SK-N-SH treated with all-trans-retinoic acid at 6 μM for 48 hours (cell line): ENCODE data around the gene PRRT1.
"Not testable (repeated sequence)": the region's sequence is repeated elsewhere in the genome, so short reads cannot be mapped to it uniquely, and the experiment has no call there.

ENCODE experiments used
- ATAC-seq: fragments of 200-7000 bp; cut with Tn5 transposase; 3 replicates; pipeline ENCODE4 v1.9.1; 2020; ENCODE audit warnings: mild to moderate bottlenecking, moderate library complexity
- ARNTL ChIP-seq: fragments of 450-650 bp; formaldehyde crosslinking; IDR thresholded peaks from 2 replicates; pipeline ENCODE4 v1.5.0; 2020; ENCODE audit warnings: low read depth, mild to moderate bottlenecking, moderate library complexity, borderline replicate concordance
- BACH2 ChIP-seq: fragments of 250-450 bp; sonication (Bioruptor Pico); IDR thresholded peaks from 2 replicates; pipeline ENCODE4 v1.9.0; 2021; ENCODE audit warnings: mild to moderate bottlenecking, borderline replicate concordance
- CREB5 ChIP-seq: fragments of 250-450 bp; sonication (Bioruptor Pico); IDR thresholded peaks from 2 replicates; pipeline ENCODE4 v1.5.1; 2020; ENCODE audit warnings: low read depth, mild to moderate bottlenecking, moderate library complexity
- CSDC2 ChIP-seq: fragments of 250-450 bp; sonication (Bioruptor Pico); IDR thresholded peaks from 2 replicates; pipeline ENCODE4 v1.5.0; 2020; ENCODE audit warnings: mild to moderate bottlenecking, moderate library complexity
- ESRRG ChIP-seq: fragments of 250-450 bp; sonication (Bioruptor Pico); IDR thresholded peaks from 2 replicates; pipeline ENCODE4 v1.6.1; 2021; ENCODE audit warnings: mild to moderate bottlenecking
- GLIS3 ChIP-seq: fragments of 250-450 bp; sonication (Bioruptor Pico); IDR thresholded peaks from 2 replicates; pipeline ENCODE4 v1.5.0; 2020; ENCODE audit warnings: mild to moderate bottlenecking, moderate library complexity
- ISL1 ChIP-seq: fragments of 250-450 bp; sonication (Bioruptor Pico); IDR thresholded peaks from 2 replicates; pipeline ENCODE4 v2.1.2; 2022; ENCODE audit warnings: mild to moderate bottlenecking, moderate library complexity
- OSR1 ChIP-seq: fragments of 250-450 bp; sonication (Bioruptor Pico); IDR thresholded peaks from 2 replicates; pipeline ENCODE4 v1.8.0; 2022; ENCODE audit warnings: moderate library complexity, mild to moderate bottlenecking, inconsistent platforms
- PPARA ChIP-seq: fragments of 250-450 bp; sonication (Bioruptor Pico); IDR thresholded peaks from 2 replicates; pipeline ENCODE4 v1.5.0; 2020; ENCODE audit warnings: mild to moderate bottlenecking, borderline replicate concordance
- RARB ChIP-seq: fragments of 250-450 bp; sonication (Bioruptor Pico); IDR thresholded peaks from 2 replicates; pipeline ENCODE4 v1.8.0; 2021; ENCODE audit warnings: mild to moderate bottlenecking, moderate library complexity
- SNAI2 ChIP-seq: fragments of 250-450 bp; sonication (Bioruptor Pico); IDR thresholded peaks from 2 replicates; pipeline ENCODE4 v1.5.0; 2020; ENCODE audit warnings: mild to moderate bottlenecking, moderate library complexity
- TCF4 ChIP-seq: fragments of 250-450 bp; sonication (Bioruptor Pico); IDR thresholded peaks from 2 replicates; pipeline ENCODE4 v1.8.0; 2021; ENCODE audit warnings: mild to moderate bottlenecking, moderate library complexity, borderline replicate concordance
- TOX ChIP-seq: fragments of 250-450 bp; sonication (Bioruptor Pico); IDR thresholded peaks from 2 replicates; pipeline ENCODE4 v1.8.0; 2021; ENCODE audit warnings: mild to moderate bottlenecking, moderate library complexity, borderline replicate concordance
- TSHZ2 ChIP-seq: fragments of 250-450 bp; sonication (Bioruptor Pico); IDR thresholded peaks from 2 replicates; pipeline ENCODE4 v1.5.0; 2020; ENCODE audit warnings: mild to moderate bottlenecking, moderate library complexity
- ZC3H10 ChIP-seq: fragments of 250-450 bp; sonication (Bioruptor Pico); IDR thresholded peaks from 2 replicates; pipeline ENCODE4 v1.5.1; 2021; ENCODE audit warnings: mild to moderate bottlenecking, moderate library complexity
- ZFP3 ChIP-seq: fragments of 250-450 bp; sonication (Bioruptor Pico); IDR thresholded peaks from 2 replicates; pipeline ENCODE4 v1.5.0; 2020; ENCODE audit warnings: mild to moderate bottlenecking, moderate library complexity
- ZFP30 ChIP-seq: fragments of 450-650 bp; formaldehyde crosslinking; IDR thresholded peaks from 2 replicates; pipeline ENCODE4 v1.5.0; 2022; ENCODE audit warnings: mild to moderate bottlenecking, moderate library complexity
- ZNF565 ChIP-seq: fragments of 450-650 bp; formaldehyde crosslinking; conservative IDR thresholded peaks from 2 replicates; pipeline ENCODE4 v1.5.0; 2020; ENCODE audit warnings: low read depth, mild to moderate bottlenecking, moderate library complexity
- ZNF70 ChIP-seq: fragments of 450-650 bp; formaldehyde crosslinking; IDR thresholded peaks from 2 replicates; pipeline ENCODE4 v1.5.0; 2020; ENCODE audit warnings: mild to moderate bottlenecking, moderate library complexity
- ZNF8 ChIP-seq: fragments of 450-650 bp; formaldehyde crosslinking; IDR thresholded peaks from 2 replicates; pipeline ENCODE4 v1.5.0; 2020; ENCODE audit warnings: mild to moderate bottlenecking, moderate library complexity
- TF ChIP-seq, protein P1 (sequence below): fragments of 250-450 bp; sonication (Bioruptor Pico); IDR thresholded peaks from 2 replicates; pipeline ENCODE4 v1.5.1; 2021; ENCODE audit warnings: mild to moderate bottlenecking, moderate library complexity
- TF ChIP-seq, protein P2 (sequence below): fragments of 250-450 bp; sonication (Bioruptor Pico); IDR thresholded peaks from 2 replicates; pipeline ENCODE4 v1.8.0; 2021; ENCODE audit warnings: low read depth, mild to moderate bottlenecking, moderate library complexity, borderline replicate concordance

The PRRT1 gene

DNA sequence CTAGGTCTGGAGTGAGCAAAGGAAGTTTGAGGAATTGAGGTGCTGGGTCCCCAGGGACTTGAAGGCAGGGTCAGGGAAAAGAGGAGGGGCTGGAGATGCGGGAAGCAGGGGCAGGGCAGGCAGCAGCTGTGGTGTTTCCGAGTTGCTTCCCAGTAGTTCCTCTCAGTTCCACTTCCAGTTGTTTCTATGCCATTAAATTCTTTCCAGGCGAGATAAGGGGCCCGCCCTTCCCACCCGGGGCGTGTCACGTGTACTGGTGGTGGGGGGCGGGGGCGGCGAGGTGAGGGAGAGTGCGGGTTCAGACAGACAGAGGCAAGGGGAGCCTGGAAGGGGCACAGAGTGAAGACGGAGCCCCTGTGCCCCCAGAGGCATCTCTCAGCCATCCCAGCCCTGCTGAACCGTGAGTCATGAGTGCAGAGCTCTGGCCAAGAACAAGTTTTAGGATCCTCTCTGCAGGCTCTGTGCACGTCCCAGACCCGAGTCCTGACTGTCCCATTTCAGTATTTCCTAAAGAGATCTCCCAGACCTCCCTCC, 43.6 kb downstream of the PRRT1 start:
- ATAC-seq: peak; percentile 80
- TF ChIP-seq TOX (no peak), ESRRG (CRISPR knock-in tag) (no peak)

GRCh38 chr6:32107406-32107805, 44.3 kb downstream of the PRRT1 start:
- TF ChIP-seq TOX (no peak), CSDC2 (CRISPR knock-in tag) (no peak), ZFP30 (CRISPR knock-in tag) (no peak), CREB5 (CRISPR knock-in tag) (no peak), ZNF70 (no peak), TSHZ2 (no peak), ISL1 (no peak), ZFP3 (CRISPR knock-in tag) (no peak), ZNF565 (CRISPR knock-in tag) (no peak), BACH2 (CRISPR knock-in tag) (no peak), ARNTL (CRISPR knock-in tag) (no peak), GLIS3 (no peak), TCF4 (no peak)
- TF ChIP-seq, protein P1, sequence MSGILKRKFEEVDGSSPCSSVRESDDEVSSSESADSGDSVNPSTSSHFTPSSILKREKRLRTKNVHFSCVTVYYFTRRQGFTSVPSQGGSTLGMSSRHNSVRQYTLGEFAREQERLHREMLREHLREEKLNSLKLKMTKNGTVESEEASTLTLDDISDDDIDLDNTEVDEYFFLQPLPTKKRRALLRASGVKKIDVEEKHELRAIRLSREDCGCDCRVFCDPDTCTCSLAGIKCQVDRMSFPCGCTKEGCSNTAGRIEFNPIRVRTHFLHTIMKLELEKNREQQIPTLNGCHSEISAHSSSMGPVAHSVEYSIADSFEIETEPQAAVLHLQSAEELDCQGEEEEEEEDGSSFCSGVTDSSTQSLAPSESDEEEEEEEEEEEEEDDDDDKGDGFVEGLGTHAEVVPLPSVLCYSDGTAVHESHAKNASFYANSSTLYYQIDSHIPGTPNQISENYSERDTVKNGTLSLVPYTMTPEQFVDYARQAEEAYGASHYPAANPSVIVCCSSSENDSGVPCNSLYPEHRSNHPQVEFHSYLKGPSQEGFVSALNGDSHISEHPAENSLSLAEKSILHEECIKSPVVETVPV (CRISPR knock-in tag): no peak
- ATAC-seq: no peak

DNA sequence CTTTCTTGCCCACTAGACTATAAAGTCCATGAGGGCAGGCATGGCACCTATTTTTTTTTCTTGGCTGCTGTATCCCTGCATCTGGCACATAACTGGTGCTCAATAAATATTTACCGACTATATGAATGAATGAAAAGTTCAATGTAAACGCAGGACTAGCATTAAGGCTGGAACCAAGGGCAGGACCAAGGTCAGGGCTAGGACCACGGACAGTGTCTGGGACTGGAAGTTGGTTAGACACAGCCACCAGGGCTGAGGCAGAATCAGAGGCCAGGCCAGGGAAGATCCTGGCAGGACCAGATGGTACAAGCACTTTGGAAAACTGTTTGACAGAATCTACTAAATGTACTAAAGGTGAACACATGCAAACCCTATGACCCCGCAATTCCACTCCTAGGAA, 46.3 kb downstream of the PRRT1 start:
- peak; percentile 48 for ATAC-seq
- TF ChIP-seq, protein P1 (CRISPR knock-in tag): no peak
- TF ChIP-seq SNAI2: no peak
- no peak for TF ChIP-seq RARB (CRISPR knock-in tag)
- no peak for TF ChIP-seq ZNF565 (CRISPR knock-in tag)
- 0 out of 2 replicates have a peak, but pooled peaks have one; percentile 66 for TF ChIP-seq CSDC2 (CRISPR knock-in tag)
- TF ChIP-seq GLIS3: no peak

GRCh38 chr6:32102255-32102654, 49.5 kb downstream of the PRRT1 start:
- no peak for ATAC-seq
- no peak for TF ChIP-seq OSR1 (CRISPR knock-in tag)
- TF ChIP-seq ARNTL (CRISPR knock-in tag): no peak
- no peak for TF ChIP-seq TCF4
- TF ChIP-seq ZNF8: no peak
- no peak for TF ChIP-seq ZNF565 (CRISPR knock-in tag)
- no peak for TF ChIP-seq ZC3H10
- no peak for TF ChIP-seq TSHZ2
- TF ChIP-seq BACH2 (CRISPR knock-in tag): no peak
- TF ChIP-seq ZNF70: no peak
- TF ChIP-seq, protein P2, sequence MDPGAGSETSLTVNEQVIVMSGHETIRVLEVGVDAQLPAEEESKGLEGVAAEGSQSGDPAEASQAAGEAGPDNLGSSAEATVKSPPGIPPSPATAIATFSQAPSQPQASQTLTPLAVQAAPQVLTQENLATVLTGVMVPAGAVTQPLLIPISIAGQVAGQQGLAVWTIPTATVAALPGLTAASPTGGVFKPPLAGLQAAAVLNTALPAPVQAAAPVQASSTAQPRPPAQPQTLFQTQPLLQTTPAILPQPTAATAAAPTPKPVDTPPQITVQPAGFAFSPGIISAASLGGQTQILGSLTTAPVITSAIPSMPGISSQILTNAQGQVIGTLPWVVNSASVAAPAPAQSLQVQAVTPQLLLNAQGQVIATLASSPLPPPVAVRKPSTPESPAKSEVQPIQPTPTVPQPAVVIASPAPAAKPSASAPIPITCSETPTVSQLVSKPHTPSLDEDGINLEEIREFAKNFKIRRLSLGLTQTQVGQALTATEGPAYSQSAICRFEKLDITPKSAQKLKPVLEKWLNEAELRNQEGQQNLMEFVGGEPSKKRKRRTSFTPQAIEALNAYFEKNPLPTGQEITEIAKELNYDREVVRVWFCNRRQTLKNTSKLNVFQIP: no peak
- no peak for TF ChIP-seq ESRRG (CRISPR knock-in tag)
- TF ChIP-seq SNAI2: no peak
- no peak for TF ChIP-seq CREB5 (CRISPR knock-in tag)
- TF ChIP-seq CSDC2 (CRISPR knock-in tag): no peak
- no peak for TF ChIP-seq PPARA (CRISPR knock-in tag)
- TF ChIP-seq TOX: no peak
- TF ChIP-seq GLIS3: no peak
- TF ChIP-seq ZFP3 (CRISPR knock-in tag): no peak

DNA sequence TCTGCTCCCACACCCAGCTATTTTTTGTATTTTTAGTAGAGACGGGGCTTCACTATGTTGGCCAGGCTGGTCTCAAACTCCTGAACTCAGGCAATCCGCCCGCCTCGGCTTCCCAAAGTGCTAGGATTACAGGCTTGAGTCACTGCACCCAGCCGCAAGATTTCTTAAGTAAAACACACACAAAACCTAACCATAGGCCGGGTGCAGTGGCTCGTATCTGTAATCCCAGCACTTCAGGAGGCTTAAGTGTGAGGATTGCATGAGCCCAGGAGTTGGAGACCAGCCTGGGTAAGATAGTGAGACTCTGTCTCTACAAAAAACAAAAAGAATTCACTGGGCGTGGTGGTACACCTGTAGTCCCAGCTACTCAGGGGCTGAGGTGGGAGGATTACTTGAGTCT, 51.5 kb downstream of the PRRT1 start:
- ATAC-seq: not testable (repeated sequence)
